ENCODE measurements around the gene GRB2. TPM values are rescaled to one million over a fixed set of nuclear protein-coding genes. Genes with fewer than 3 reads are reported as not detected.
A peak's percentile ranks its signal among the peaks of the same experiment; 100 is the strongest.

Gene GRB2
- polyA plus RNA-seq, 3 donors = 164 to 338 (median 262) TPM

GRCh38 chr17:75366432-75366831 is 39.0 kb downstream of the GRB2 start:
- no peaks in the 10 kb centered on the region for H3K27me3 ChIP-seq (ENCODE audit: control insufficient read depth in 2 of 2, insufficient read depth in 2 of 2, low read length in 2 of 2)
- H3K9me3 ChIP-seq (replicated peaks in 1 of 2; ENCODE audit: control insufficient read depth in 1 of 2, insufficient read depth in 1 of 2, low read length in 2 of 2) = no peaks in the 10 kb centered on the region
- peaks cover 100% of the 10 kb centered on the region for H3K79me2 ChIP-seq (ENCODE audit: insufficient read depth, low read length)
- no peak overlapping the region for H2AFZ ChIP-seq (ENCODE audit: insufficient read depth, low read depth, low read length, poor library complexity, severe bottlenecking)
- H3K4me1 Mint-ChIP-seq = peaks cover 79% of the 10 kb centered on the region
- H3K36me3 Mint-ChIP-seq = peaks cover 13 to 39% of the 10 kb centered on the region in 2 donors
- H3K9ac ChIP-seq (ENCODE audit: insufficient read depth, low read length, poor library complexity, severe bottlenecking) = no peak overlapping the region
- peak overlapping the region in 1 of 2 donors; percentile 43 for H3K27ac ChIP-seq (ENCODE audit: low read depth in 1 of 2, low read length in 2 of 2)
- H3K4me3 ChIP-seq (replicated peaks in 1 of 3; ENCODE audit: low read depth in 2 of 3, low read length in 3 of 3) = no peak overlapping the region
- H3K27ac Mint-ChIP-seq = peak overlapping the region in 6 of 7 donors; percentile 7 to 79 (median 43)
- no peak overlapping the region for H3K4me3 Mint-ChIP-seq
- no peak for DNase-seq
- H3K4me1 ChIP-seq (ENCODE audit: control insufficient read depth in 1 of 2, insufficient read depth in 2 of 2, low read length in 2 of 2) = peaks cover 24 to 53% of the 10 kb centered on the region in 2 donors
- intact Hi-C loops (cut with micrococcal nuclease) = no loop called here
- WGBS (ENCODE audit: insufficient coverage) = 88% methylated on average over 2 of the region's 6 CpGs
- H3K27me3 Mint-ChIP-seq (ENCODE audit: low read depth in 3 of 3) = no peaks in the 10 kb centered on the region
- no peak overlapping the region for H3K4me2 ChIP-seq (replicated peaks; ENCODE audit: extremely low read depth, low read length, poor library complexity, severe bottlenecking)
- peaks cover 0 to 18% of the 10 kb centered on the region in 2 donors for H3K36me3 ChIP-seq (replicated peaks in 1 of 2; ENCODE audit: control insufficient read depth in 1 of 2, insufficient read depth in 2 of 2, low read length in 2 of 2)
- no peaks in the 10 kb centered on the region for H3K9me3 Mint-ChIP-seq
- H4K20me1 ChIP-seq (ENCODE audit: insufficient read depth, low read length) = peaks cover 100% of the 10 kb centered on the region
- TF ChIP-seq, protein P1, sequence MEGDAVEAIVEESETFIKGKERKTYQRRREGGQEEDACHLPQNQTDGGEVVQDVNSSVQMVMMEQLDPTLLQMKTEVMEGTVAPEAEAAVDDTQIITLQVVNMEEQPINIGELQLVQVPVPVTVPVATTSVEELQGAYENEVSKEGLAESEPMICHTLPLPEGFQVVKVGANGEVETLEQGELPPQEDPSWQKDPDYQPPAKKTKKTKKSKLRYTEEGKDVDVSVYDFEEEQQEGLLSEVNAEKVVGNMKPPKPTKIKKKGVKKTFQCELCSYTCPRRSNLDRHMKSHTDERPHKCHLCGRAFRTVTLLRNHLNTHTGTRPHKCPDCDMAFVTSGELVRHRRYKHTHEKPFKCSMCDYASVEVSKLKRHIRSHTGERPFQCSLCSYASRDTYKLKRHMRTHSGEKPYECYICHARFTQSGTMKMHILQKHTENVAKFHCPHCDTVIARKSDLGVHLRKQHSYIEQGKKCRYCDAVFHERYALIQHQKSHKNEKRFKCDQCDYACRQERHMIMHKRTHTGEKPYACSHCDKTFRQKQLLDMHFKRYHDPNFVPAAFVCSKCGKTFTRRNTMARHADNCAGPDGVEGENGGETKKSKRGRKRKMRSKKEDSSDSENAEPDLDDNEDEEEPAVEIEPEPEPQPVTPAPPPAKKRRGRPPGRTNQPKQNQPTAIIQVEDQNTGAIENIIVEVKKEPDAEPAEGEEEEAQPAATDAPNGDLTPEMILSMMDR (IDR thresholded peaks at IDR 0.05) = no peak

DNA sequence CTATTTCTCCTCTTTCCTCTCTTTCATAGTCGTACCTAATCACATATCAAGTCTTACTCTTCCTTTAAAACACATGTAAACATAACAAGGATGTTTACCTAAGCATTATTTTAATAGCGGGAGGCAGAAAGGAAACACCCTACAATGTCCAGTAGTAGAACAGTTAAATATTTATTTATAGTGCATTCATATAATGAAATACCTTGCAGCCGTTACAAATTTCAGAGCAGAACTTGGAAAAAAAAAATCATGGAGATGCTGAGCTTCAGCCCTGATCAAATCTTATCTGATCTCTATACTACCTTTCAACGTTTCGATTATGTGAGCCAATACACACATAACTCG is 39.6 kb downstream of the GRB2 start:
- Mint-ChIP-seq H3K27ac (peak overlapping the region in 5 of 7 donors; percentile 64 to 84 (median 75)), H3K27me3 (ENCODE audit: low read depth in 3 of 3) (no peaks in the 10 kb centered on the region), H3K4me3 (no peak overlapping the region), H3K36me3 (peaks cover 13 to 39% of the 10 kb centered on the region in 2 donors), H3K9me3 (no peaks in the 10 kb centered on the region), H3K4me1 (peaks cover 81% of the 10 kb centered on the region)
- Histone ChIP-seq H3K4me2 (replicated peaks; ENCODE audit: extremely low read depth, low read length, poor library complexity, severe bottlenecking) (no peak overlapping the region), H3K4me3 (replicated peaks in 1 of 3; ENCODE audit: low read depth in 2 of 3, low read length in 3 of 3) (no peak overlapping the region), H2AFZ (ENCODE audit: insufficient read depth, low read depth, low read length, poor library complexity, severe bottlenecking) (no peak overlapping the region), H3K9me3 (replicated peaks in 1 of 2; ENCODE audit: control insufficient read depth in 1 of 2, insufficient read depth in 1 of 2, low read length in 2 of 2) (no peaks in the 10 kb centered on the region), H3K27me3 (ENCODE audit: control insufficient read depth in 2 of 2, insufficient read depth in 2 of 2, low read length in 2 of 2) (no peaks in the 10 kb centered on the region), H3K36me3 (replicated peaks in 1 of 2; ENCODE audit: control insufficient read depth in 1 of 2, insufficient read depth in 2 of 2, low read length in 2 of 2) (peaks cover 0 to 18% of the 10 kb centered on the region in 2 donors), H3K79me2 (ENCODE audit: insufficient read depth, low read length) (peaks cover 100% of the 10 kb centered on the region), H4K20me1 (ENCODE audit: insufficient read depth, low read length) (peaks cover 100% of the 10 kb centered on the region), H3K27ac (ENCODE audit: low read depth in 1 of 2, low read length in 2 of 2) (peak overlapping the region in 1 of 2 donors; percentile 53), H3K4me1 (ENCODE audit: control insufficient read depth in 1 of 2, insufficient read depth in 2 of 2, low read length in 2 of 2) (peaks cover 26 to 49% of the 10 kb centered on the region in 2 donors), H3K9ac (ENCODE audit: insufficient read depth, low read length, poor library complexity, severe bottlenecking) (no peak overlapping the region)
- DNase-seq = no peak
- WGBS (ENCODE audit: insufficient coverage) = no CpG with 5 or more reads among the region's 6 CpGs
- TF ChIP-seq, protein P1 (IDR thresholded peaks at IDR 0.05) = no peak
- intact Hi-C loops (cut with micrococcal nuclease) = no loop called here
